ENCODE data around the gene TCHHL1. TPM values are rescaled to one million over a fixed set of nuclear protein-coding genes. Genes with fewer than 3 reads are reported as not detected.

Gene TCHHL1
- total RNA-seq, 1 experiment from 2014 or later = not detected

- CTCF ChIA-PET = interaction anchor here (0.6 to 2.7 kb wide), 5 partner anchors 13 to 409 kb away, joined by 4 to 12 read pairs (median 9); partner anchors contain the start of gene S100A11
- H3K9me3 Mint-ChIP-seq = no peaks in the 10 kb centered on the region
- TF ChIP-seq E2F1 (CRISPR knock-in tag; IDR thresholded peaks at IDR 0.05) (no peak), HMGA2 (CRISPR knock-in tag; IDR thresholded peaks at IDR 0.05) (no peak), SOX15 (CRISPR knock-in tag; IDR thresholded peaks at IDR 0.05) (no peak), ZNF532 (CRISPR knock-in tag; IDR thresholded peaks at IDR 0.05; ENCODE audit: borderline replicate concordance) (no peak), NFE2L1 (CRISPR knock-in tag; IDR thresholded peaks at IDR 0.05) (no peak), PRDM15 (CRISPR knock-in tag; IDR thresholded peaks at IDR 0.05) (no peak), HMGXB4 (CRISPR knock-in tag; IDR thresholded peaks at IDR 0.05) (no peak), ZNF396 (CRISPR knock-in tag; IDR thresholded peaks at IDR 0.05; ENCODE audit: borderline replicate concordance) (no peak), TEAD1 (CRISPR knock-in tag; IDR thresholded peaks at IDR 0.05) (no peak), AR (CRISPR knock-in tag; IDR thresholded peaks at IDR 0.05) (no peak)
Observed at GRCh38 chr1:152049291-152050083, 39.4 kb downstream of the TCHHL1 start.

More at GRCh38 chr1:152049291-152050083, 39.4 kb downstream of the TCHHL1 start:
- POLR2A ChIA-PET = no interaction called here
- ATAC-seq (no peak), DNase-seq (ENCODE audit: low spot score) (no peak)
- no peaks in the 10 kb centered on the region for H3K36me3 Mint-ChIP-seq
- no peak overlapping the region for H3K27ac Mint-ChIP-seq
- H3K4me3 Mint-ChIP-seq = no peak overlapping the region
- H3K4me1 Mint-ChIP-seq = peaks cover 32% of the 10 kb centered on the region
- H3K27me3 Mint-ChIP-seq (ENCODE audit: low read depth) = peaks cover 17% of the 10 kb centered on the region; the same call in 1 of the 2 replicates

All from WTC11 (cell line).